Posterior vena cava (tissue), 2 donors: ENCODE data around the gene CFAP251. TPM values are rescaled to one million over a fixed set of nuclear protein-coding genes. Genes with fewer than 3 reads are reported as not detected.

Experiments
- DNase-seq: peaks from one replicate; pipeline ENCODE4 v3.0.0-alpha.2; 2020; ENCODE audit warnings: low spot score
- intact Hi-C, 2 donors: fragments of 100-400 bp; cut with DNase I; formaldehyde crosslinking; loops; one replicate each; pipeline versions ENCODE4 v1.14.1 to v1.14.2; 2022 to 2023
- total RNA-seq, 2 donors: library from RNA; stranded (reverse); fragmentation: NEBNext Ultra II Directional; extraction: Animal tissue kit (Norgen Biotek cat#: 25700); gene quantifications; one replicate each; pipeline ENCODE4 v1.2.1, GENCODE V29; 2021
- donor health status: DM: yes; HTN: yes; CAD: no.
- donor health status: DM: yes; HTN: yes; CAD: no.

The CFAP251 gene
- total RNA-seq, 2 donors from 2014 or later, result 0.65 to 1.9 TPM

- peak; percentile 69 for DNase-seq
- intact Hi-C loops, result no loop called here
Measured at GRCh38 chr12:121990114-121990647, 71.8 kb downstream of the CFAP251 start.

GRCh38 chr12:121990692-121991603 lies 72.6 kb downstream of the CFAP251 start:
- intact Hi-C loops, result no loop called here
- DNase-seq, result peak; percentile 29

DNA sequence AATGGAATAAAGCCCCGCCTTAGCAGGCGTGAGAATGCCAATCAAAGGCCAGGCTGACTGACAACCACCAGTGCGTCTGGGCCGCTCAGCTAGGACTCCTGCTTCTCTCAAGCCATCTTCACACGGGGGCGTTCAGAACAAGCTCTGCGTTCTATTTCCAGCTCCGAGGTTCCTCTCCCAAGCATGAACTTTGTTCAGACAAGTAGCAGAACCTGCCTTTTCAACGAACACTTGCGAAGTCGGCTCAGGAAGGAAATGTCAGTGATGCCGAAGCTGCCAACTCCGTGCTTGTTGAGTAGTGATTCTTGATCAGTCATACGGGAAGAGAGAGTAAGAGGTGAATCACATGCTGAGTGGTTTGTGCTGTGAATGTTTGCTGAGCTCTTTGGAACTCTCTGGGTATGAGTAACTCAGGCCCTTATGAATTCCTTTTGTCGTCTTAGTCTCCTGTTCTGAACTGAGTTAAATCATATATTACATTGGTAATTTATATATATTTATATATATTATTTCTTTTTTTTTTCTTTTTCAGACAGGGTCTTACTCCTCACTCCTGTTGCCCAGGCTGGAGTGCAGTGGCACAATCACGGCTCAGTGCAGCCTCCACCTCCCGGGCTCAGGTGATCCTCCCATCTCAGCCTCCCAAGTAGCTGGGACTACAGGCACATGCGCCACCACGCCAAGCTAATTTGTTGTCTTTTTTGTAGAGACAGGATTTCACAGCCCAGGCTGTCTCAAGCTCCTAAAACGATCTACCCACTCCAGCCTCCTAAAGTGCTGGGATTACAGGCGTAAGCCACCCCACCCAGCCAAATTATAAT lies 73.9 kb downstream of the CFAP251 start:
- DNase-seq, result peak; percentile 75
- intact Hi-C loops, result no loop called here

- intact Hi-C loops, result no loop called here
- DNase-seq, result peak; percentile 15
Measured at GRCh38 chr12:121996050-121996944, 77.9 kb downstream of the CFAP251 start.

DNA sequence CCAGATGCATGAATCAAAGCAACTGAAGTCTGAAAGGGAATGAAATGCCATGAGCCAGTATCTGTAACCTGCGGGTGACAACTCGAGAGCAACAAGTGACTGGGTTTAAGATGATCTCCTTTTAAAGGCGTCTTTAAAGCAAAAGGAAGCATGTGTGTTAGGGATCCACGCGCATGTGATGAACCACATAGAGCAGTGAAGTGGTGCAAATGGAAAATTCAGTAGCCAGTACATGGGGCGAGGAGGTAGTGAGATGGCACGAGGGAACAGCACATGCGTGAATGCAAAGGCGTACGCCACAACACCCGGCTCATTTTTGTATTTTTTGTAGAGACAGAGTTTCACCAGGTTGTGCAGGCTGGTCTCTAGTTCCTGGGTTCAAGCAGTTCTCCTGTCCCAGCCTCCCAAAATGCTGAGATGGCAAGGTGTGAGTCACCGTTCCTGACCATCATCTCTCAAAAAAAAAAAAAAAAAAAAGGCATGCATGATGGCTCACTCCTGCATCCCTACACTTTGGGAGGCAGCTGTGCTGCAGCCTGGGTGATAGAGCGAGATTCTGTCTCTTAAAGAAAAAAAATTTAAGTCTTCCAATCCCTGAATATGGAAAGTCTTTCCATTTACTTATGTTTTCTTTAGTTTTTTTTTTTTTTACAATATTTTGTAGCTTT lies 78.7 kb downstream of the CFAP251 start:
- intact Hi-C loops, result no loop called here
- peak; percentile 9 for DNase-seq

- peak; percentile 26 for DNase-seq
- intact Hi-C loops, result loop anchor here in 1 of 2 donors (5.0 kb wide), 1 partner anchor 34 kb away; no protein-coding TSS in a partner anchor
Measured at GRCh38 chr12:122001466-122002209, 83.2 kb downstream of the CFAP251 start.

DNA sequence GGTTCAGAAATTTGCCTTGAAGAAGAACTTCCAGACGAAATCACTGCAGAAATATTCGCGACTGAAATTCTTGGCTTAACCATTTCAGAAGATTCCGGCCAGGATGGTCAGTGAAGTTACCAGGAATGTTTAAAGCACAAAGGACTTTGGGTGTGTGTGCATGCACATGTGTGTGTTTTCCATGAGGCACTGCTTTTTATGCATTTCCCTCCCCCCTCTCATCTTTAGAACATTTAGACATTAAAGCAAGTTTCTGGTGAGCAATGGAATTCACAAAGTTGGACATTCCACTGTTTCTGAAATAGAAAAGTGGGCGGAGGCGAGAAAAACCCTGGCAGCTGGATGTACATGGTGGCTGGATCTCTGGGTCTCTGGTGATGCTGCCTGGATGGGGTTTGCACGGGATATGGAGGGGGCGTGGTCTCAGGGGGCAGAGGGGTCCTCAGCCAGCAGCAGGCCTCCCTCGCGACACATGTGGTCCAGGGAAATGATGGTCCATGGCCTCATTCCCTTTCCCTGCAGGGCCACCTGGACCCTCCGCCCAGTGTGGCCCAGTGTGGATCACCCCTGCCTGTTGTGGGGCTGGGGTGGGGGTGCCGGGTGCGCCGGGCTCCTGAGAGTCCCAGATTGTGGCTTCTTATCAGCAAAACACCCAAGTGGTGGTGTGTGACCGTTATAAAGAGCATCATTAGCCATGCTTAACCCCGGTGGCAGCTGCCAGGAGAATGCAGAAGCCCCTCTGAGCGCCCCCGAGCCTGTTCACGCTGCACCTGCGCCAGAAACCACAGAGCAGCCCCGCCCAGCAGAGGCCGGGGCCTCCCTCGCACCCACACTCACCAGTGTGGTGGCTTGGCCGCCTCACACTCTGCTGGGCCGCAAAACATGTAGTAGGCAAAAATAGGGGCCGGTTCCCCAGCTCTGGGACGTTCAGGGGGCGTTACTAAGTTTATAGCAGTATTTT lies 85.5 kb downstream of the CFAP251 start:
- intact Hi-C loops, result loop anchor here in 1 of 2 donors (5.0 kb wide), 1 partner anchor 37 kb away; no protein-coding TSS in a partner anchor
- no peak for DNase-seq

- intact Hi-C loops, result loop anchor here in 1 of 2 donors (5.0 kb wide), 1 partner anchor 37 kb away; no protein-coding TSS in a partner anchor
- DNase-seq, result no peak
Measured at GRCh38 chr12:122004633-122005071, 86.3 kb downstream of the CFAP251 start.

- DNase-seq, result no peak
- intact Hi-C loops, result no loop called here
Measured at GRCh38 chr12:122005252-122005776, 86.9 kb downstream of the CFAP251 start.

DNA sequence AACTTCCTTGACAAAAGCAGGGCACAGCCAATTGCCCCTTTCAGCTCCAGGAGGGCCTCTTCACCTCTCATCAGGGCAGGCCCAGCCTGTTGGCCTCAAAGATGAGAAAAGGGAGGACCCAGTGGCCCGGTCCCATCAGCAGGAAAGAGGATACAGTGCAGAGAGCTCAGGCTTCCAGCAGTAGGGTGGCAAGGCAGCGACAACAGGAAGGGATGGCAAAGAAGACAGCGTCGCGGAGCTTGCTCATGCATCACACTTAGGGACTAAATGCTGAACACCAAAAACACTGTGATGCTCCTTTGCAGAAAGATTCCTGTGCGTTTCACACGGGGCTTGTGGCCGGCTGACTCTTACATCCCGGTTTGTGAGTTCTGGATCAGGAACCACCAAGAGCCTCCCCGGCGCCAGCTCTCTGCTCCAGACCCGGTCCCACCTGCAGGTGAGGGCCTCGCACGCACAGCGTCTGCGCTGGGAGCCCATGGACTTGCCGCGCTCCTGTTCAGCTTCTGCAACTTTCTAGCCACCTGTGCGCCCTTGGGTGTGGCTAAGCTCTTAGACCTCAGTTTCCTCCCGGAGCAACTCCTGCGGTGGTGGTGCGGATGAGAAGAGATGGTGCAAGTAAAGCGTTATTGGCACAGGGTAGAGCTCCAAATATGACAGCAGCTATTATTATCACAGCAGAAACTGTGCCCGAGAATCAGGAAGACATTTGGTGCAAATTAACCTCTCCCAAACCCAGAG lies 88.0 kb downstream of the CFAP251 start:
- intact Hi-C loops, result no loop called here
- DNase-seq, result no peak

GRCh38 chr12:122009741-122010140 lies 91.3 kb downstream of the CFAP251 start:
- intact Hi-C loops, result no loop called here
- DNase-seq, result no peak

DNA sequence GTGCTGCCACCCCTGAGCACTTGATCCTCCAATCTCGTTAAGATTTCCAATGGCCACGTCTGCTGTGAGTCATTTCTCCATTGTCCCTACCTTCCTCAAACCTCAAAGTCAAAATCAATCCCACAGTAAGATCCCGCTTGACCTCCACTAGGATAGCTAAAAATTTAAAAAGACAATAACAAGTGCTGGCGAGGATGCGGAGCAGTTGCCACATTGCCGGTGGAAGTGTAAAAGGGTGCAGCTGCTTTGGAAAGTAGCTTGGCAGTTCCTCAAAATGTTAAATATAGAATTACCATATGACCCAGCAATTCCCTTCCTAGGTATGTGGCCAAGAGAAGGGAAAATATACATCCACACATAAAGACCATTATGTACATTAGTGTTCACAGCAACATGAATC lies 93.8 kb downstream of the CFAP251 start:
- DNase-seq, result peak; percentile 20
- intact Hi-C loops, result no loop called here

DNA sequence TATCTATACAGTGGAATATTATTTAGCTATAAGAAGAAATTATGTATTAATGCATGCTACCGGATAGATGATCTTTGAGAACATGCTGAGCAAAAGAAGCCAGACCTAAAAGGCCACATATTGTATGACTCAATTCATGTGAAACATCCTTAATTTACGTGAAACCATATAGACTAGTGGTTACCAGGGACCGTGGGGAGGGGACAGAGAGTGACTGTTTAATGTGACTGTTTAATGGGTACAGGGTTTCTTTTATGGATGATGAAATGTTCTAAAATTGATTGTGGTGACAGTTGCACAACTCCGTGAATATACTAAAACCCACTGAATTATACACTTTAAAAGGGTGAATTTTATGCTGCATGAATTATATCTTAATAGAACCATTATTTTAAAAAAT lies 94.7 kb downstream of the CFAP251 start:
- intact Hi-C loops, result no loop called here
- DNase-seq, result no peak

DNA sequence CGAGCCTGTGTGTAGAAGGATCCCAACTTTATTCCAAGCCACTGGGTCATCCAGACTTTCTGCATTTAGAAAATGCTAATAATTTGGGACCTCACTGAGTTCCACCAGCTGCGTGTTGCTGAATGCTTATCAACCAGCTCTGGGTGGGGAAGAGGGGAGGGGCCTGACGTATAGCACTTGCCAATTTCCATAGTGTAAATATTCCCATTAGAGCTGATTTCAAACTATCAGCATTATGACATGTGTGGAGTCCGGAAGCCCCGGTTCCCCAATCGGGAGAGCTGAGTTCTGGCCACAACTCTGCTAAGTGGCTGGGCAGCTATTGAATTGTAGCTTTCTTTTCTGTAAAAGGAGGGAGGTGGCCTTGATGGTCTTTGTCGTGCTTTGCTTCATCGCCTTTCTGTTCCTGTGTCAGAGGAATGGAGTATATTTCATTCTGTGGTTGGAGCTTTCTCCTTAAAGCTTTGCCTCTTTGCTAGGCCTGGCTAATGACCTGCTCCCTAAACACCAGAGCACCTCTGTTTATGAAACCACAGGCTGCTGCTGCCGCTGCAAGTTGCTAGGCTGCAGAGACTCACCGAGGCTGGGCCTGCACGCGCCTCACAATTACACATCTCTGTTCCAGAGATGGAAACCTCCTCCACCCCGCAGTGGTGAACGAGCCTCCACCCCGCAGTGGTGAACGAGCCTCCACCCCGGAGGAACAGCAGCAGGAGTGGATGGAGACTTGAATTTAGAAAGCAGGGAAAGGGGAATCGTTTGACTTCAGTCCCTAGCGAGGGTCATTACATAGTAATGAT lies 95.6 kb downstream of the CFAP251 start:
- intact Hi-C loops, result no loop called here
- DNase-seq, result no peak

GRCh38 chr12:122014781-122015180 lies 96.4 kb downstream of the CFAP251 start:
- intact Hi-C loops, result no loop called here
- DNase-seq, result no peak
